Kasumi-1 (cell line): ENCODE data around the gene ERICH6.

Source experiments
- DNase-seq, 2 experiments: peaks; one replicate each; lab custom pipeline; 2025; lab: John Stamatoyannopoulos, UW

The ERICH6 gene

GRCh38 chr3:150703756-150704344 is at the start of gene ERICH6:
Gene ERICH6, minus strand, starts transcription at chr3:150703920. Its CDS starts 22 bp downstream, at chr3:150703898.
- DNase-seq = peak; percentile 75 to 82

- no peak for DNase-seq
These were observed 48.1 kb upstream of the ERICH6 start for GRCh38 chr3:150751781-150752263.

GRCh38 chr3:150749255-150749654 is 45.5 kb upstream of the ERICH6 start:
- DNase-seq = no peak

- no peak for DNase-seq
These were observed 44.9 kb upstream of the ERICH6 start for GRCh38 chr3:150748684-150749047.

- DNase-seq = no peak
These were observed 44.4 kb upstream of the ERICH6 start for GRCh38 chr3:150747886-150748683.

GRCh38 chr3:150746791-150747590 is 43.3 kb upstream of the ERICH6 start:
- DNase-seq = no peak

- no peak for DNase-seq
These were observed 42.1 kb upstream of the ERICH6 start for GRCh38 chr3:150745832-150746231.

GRCh38 chr3:150744919-150745211 is 41.1 kb upstream of the ERICH6 start:
- no peak for DNase-seq

- DNase-seq = no peak
These were observed 40.6 kb upstream of the ERICH6 start for GRCh38 chr3:150744041-150744918.

GRCh38 chr3:150743508-150743907 is 39.8 kb upstream of the ERICH6 start:
- DNase-seq = no peak

GRCh38 chr3:150742679-150743078 is 39.0 kb upstream of the ERICH6 start:
- no peak for DNase-seq

- no peak for DNase-seq
These were observed 38.4 kb upstream of the ERICH6 start for GRCh38 chr3:150742141-150742523.

GRCh38 chr3:150741497-150742140 is 37.9 kb upstream of the ERICH6 start:
- DNase-seq = no peak

GRCh38 chr3:150740733-150741496 is 37.2 kb upstream of the ERICH6 start:
- DNase-seq = no peak

- no peak for DNase-seq
These were observed 36.3 kb upstream of the ERICH6 start for GRCh38 chr3:150739877-150740645.

GRCh38 chr3:150739200-150739863 is 35.6 kb upstream of the ERICH6 start:
- DNase-seq = no peak

GRCh38 chr3:150738688-150739087 is 35.0 kb upstream of the ERICH6 start:
- DNase-seq = no peak

- no peak for DNase-seq
These were observed 34.4 kb upstream of the ERICH6 start for GRCh38 chr3:150737874-150738679.
